ENCODE data around the gene ARHGEF38.
"Not testable (repeated sequence)": the region's sequence is repeated elsewhere in the genome, so short reads cannot be mapped to it uniquely, and the experiment has no call there.

ARHGEF38 gene

GRCh38 chr4:105674011-105674410 lies 121.6 kb downstream of the ARHGEF38 start:
- Histone ChIP-seq H3K4me3 (ENCODE audit: low read length) (no peak overlapping the region), H3K9me3 (ENCODE audit: control insufficient read depth, insufficient read depth, low read length) (no peaks in the 10 kb centered on the region), H3K4me1 (ENCODE audit: control insufficient read depth, insufficient read depth, low read length) (no peaks in the 10 kb centered on the region), H3K27ac (ENCODE audit: low read length) (no peak overlapping the region), H3K36me3 (ENCODE audit: control insufficient read depth, insufficient read depth, low read length) (no peaks in the 10 kb centered on the region), H3K27me3 (ENCODE audit: control insufficient read depth, insufficient read depth, low read length) (no peaks in the 10 kb centered on the region)
- no peak for DNase-seq (ENCODE audit: low read depth, low spot score)
- no CpG with 5 or more reads among the region's 1 CpG for WGBS (ENCODE audit: insufficient coverage, insufficient read length)

GRCh38 chr4:105677709-105678108 lies 125.3 kb downstream of the ARHGEF38 start:
- Histone ChIP-seq H3K27ac (ENCODE audit: low read length) (no peak overlapping the region), H3K4me1 (ENCODE audit: control insufficient read depth, insufficient read depth, low read length) (no peaks in the 10 kb centered on the region), H3K9me3 (ENCODE audit: control insufficient read depth, insufficient read depth, low read length) (no peaks in the 10 kb centered on the region), H3K27me3 (ENCODE audit: control insufficient read depth, insufficient read depth, low read length) (no peaks in the 10 kb centered on the region), H3K36me3 (ENCODE audit: control insufficient read depth, insufficient read depth, low read length) (no peaks in the 10 kb centered on the region), H3K4me3 (ENCODE audit: low read length) (no peak overlapping the region)
- no CpG with 5 or more reads among the region's 2 CpGs for WGBS (ENCODE audit: insufficient coverage, insufficient read length)
- no peak for DNase-seq (ENCODE audit: low read depth, low spot score)

- no CpG with 5 or more reads among the region's 2 CpGs for WGBS (ENCODE audit: insufficient coverage, insufficient read length)
- H3K27ac ChIP-seq (ENCODE audit: low read length): no peak overlapping the region
- DNase-seq (ENCODE audit: low read depth, low spot score): no peak
- no peaks in the 10 kb centered on the region for H3K4me1 ChIP-seq (ENCODE audit: control insufficient read depth, insufficient read depth, low read length)
- no peaks in the 10 kb centered on the region for H3K9me3 ChIP-seq (ENCODE audit: control insufficient read depth, insufficient read depth, low read length)
- H3K36me3 ChIP-seq (ENCODE audit: control insufficient read depth, insufficient read depth, low read length): no peaks in the 10 kb centered on the region
- H3K4me3 ChIP-seq (ENCODE audit: low read length): no peak overlapping the region
- H3K27me3 ChIP-seq (ENCODE audit: control insufficient read depth, insufficient read depth, low read length): no peaks in the 10 kb centered on the region
Measured at GRCh38 chr4:105679186-105679585, 126.8 kb downstream of the ARHGEF38 start.

GRCh38 chr4:105683038-105683437 lies 130.6 kb downstream of the ARHGEF38 start:
- Histone ChIP-seq H3K4me3 (ENCODE audit: low read length) (no peak overlapping the region), H3K27me3 (ENCODE audit: control insufficient read depth, insufficient read depth, low read length) (no peaks in the 10 kb centered on the region), H3K27ac (ENCODE audit: low read length) (no peak overlapping the region), H3K36me3 (ENCODE audit: control insufficient read depth, insufficient read depth, low read length) (no peaks in the 10 kb centered on the region), H3K4me1 (ENCODE audit: control insufficient read depth, insufficient read depth, low read length) (no peaks in the 10 kb centered on the region), H3K9me3 (ENCODE audit: control insufficient read depth, insufficient read depth, low read length) (no peaks in the 10 kb centered on the region)
- no peak for DNase-seq (ENCODE audit: low read depth, low spot score)
- WGBS (ENCODE audit: insufficient coverage, insufficient read length): no CpG with 5 or more reads among the region's 4 CpGs

GRCh38 chr4:105686571-105686970 lies 134.2 kb downstream of the ARHGEF38 start:
- no peak for DNase-seq (ENCODE audit: low read depth, low spot score)
- H3K27ac ChIP-seq (ENCODE audit: low read length): no peak overlapping the region
- WGBS (ENCODE audit: insufficient coverage, insufficient read length): no CpG with 5 or more reads among the region's 2 CpGs
- H3K36me3 ChIP-seq (ENCODE audit: control insufficient read depth, insufficient read depth, low read length): no peaks in the 10 kb centered on the region
- no peaks in the 10 kb centered on the region for H3K9me3 ChIP-seq (ENCODE audit: control insufficient read depth, insufficient read depth, low read length)
- no peaks in the 10 kb centered on the region for H3K4me1 ChIP-seq (ENCODE audit: control insufficient read depth, insufficient read depth, low read length)
- H3K4me3 ChIP-seq (ENCODE audit: low read length): no peak overlapping the region
- no peaks in the 10 kb centered on the region for H3K27me3 ChIP-seq (ENCODE audit: control insufficient read depth, insufficient read depth, low read length)

GRCh38 chr4:105694812-105695211 lies 142.4 kb downstream of the ARHGEF38 start:
- H3K36me3 ChIP-seq (ENCODE audit: control insufficient read depth, insufficient read depth, low read length); H3K27ac ChIP-seq (ENCODE audit: low read length); H3K4me3 ChIP-seq (ENCODE audit: low read length); H3K27me3 ChIP-seq (ENCODE audit: control insufficient read depth, insufficient read depth, low read length); DNase-seq (ENCODE audit: low read depth, low spot score); H3K9me3 ChIP-seq (ENCODE audit: control insufficient read depth, insufficient read depth, low read length); H3K4me1 ChIP-seq (ENCODE audit: control insufficient read depth, insufficient read depth, low read length): not testable (repeated sequence)
- no CpG with 5 or more reads among the region's 5 CpGs for WGBS (ENCODE audit: insufficient coverage, insufficient read length)

- H3K4me3 ChIP-seq (ENCODE audit: low read length); H3K27me3 ChIP-seq (ENCODE audit: control insufficient read depth, insufficient read depth, low read length); H3K36me3 ChIP-seq (ENCODE audit: control insufficient read depth, insufficient read depth, low read length); H3K4me1 ChIP-seq (ENCODE audit: control insufficient read depth, insufficient read depth, low read length); DNase-seq (ENCODE audit: low read depth, low spot score); H3K9me3 ChIP-seq (ENCODE audit: control insufficient read depth, insufficient read depth, low read length); H3K27ac ChIP-seq (ENCODE audit: low read length): not testable (repeated sequence)
- no CpG with 5 or more reads among the region's 8 CpGs for WGBS (ENCODE audit: insufficient coverage, insufficient read length)
Measured at GRCh38 chr4:105695832-105696231, 143.4 kb downstream of the ARHGEF38 start.

- Histone ChIP-seq H3K27me3 (ENCODE audit: control insufficient read depth, insufficient read depth, low read length) (no peaks in the 10 kb centered on the region), H3K27ac (ENCODE audit: low read length) (no peak overlapping the region), H3K4me3 (ENCODE audit: low read length) (no peak overlapping the region), H3K36me3 (ENCODE audit: control insufficient read depth, insufficient read depth, low read length) (no peaks in the 10 kb centered on the region), H3K9me3 (ENCODE audit: control insufficient read depth, insufficient read depth, low read length) (no peaks in the 10 kb centered on the region), H3K4me1 (ENCODE audit: control insufficient read depth, insufficient read depth, low read length) (no peaks in the 10 kb centered on the region)
- DNase-seq (ENCODE audit: low read depth, low spot score): no peak
- no CpG with 5 or more reads among the region's 2 CpGs for WGBS (ENCODE audit: insufficient coverage, insufficient read length)
Measured at GRCh38 chr4:105698607-105699006, 146.2 kb downstream of the ARHGEF38 start.

GRCh38 chr4:105707782-105708180 lies 155.4 kb downstream of the ARHGEF38 start:
- no CpG with 5 or more reads among the region's 7 CpGs for WGBS (ENCODE audit: insufficient coverage, insufficient read length)
- Histone ChIP-seq H3K36me3 (ENCODE audit: control insufficient read depth, insufficient read depth, low read length) (no peaks in the 10 kb centered on the region), H3K27ac (ENCODE audit: low read length) (no peak overlapping the region), H3K9me3 (ENCODE audit: control insufficient read depth, insufficient read depth, low read length) (no peaks in the 10 kb centered on the region), H3K4me1 (ENCODE audit: control insufficient read depth, insufficient read depth, low read length) (no peaks in the 10 kb centered on the region), H3K4me3 (ENCODE audit: low read length) (peak overlapping the region; percentile 77; the same call in 1 of the 2 replicates), H3K27me3 (ENCODE audit: control insufficient read depth, insufficient read depth, low read length) (no peaks in the 10 kb centered on the region)
- no peak for DNase-seq (ENCODE audit: low read depth, low spot score)

- Histone ChIP-seq H3K4me1 (ENCODE audit: control insufficient read depth, insufficient read depth, low read length) (no peaks in the 10 kb centered on the region), H3K27me3 (ENCODE audit: control insufficient read depth, insufficient read depth, low read length) (no peaks in the 10 kb centered on the region)
- WGBS (ENCODE audit: insufficient coverage, insufficient read length): no CpG with 5 or more reads among the region's 63 CpGs
Measured at GRCh38 chr4:105708181-105709080, 156.0 kb downstream of the ARHGEF38 start, which contains the start of the genes GSTCD and INTS12. GSTCD (plus strand) TSS chr4:105708784; CDS start chr4:105717614, 8,830 bp downstream. INTS12 (minus strand) TSS chr4:105708689; CDS start chr4:105700005, 8,684 bp downstream.

GRCh38 chr4:105709081-105709450 lies 156.6 kb downstream of the ARHGEF38 start:
- H3K27ac ChIP-seq (ENCODE audit: low read length): no peak overlapping the region

More at GRCh38 chr4:105708181-105709080, 156.0 kb downstream of the ARHGEF38 start, which contains the start of the genes GSTCD and INTS12:
- Histone ChIP-seq H3K4me3 (ENCODE audit: low read length) (peak within 1 kb of the TSS; percentile 77), H3K36me3 (ENCODE audit: control insufficient read depth, insufficient read depth, low read length) (no peaks in the 10 kb centered on the region), H3K27ac (ENCODE audit: low read length) (no peak within 1 kb of the TSS), H3K9me3 (ENCODE audit: control insufficient read depth, insufficient read depth, low read length) (no peaks in the 10 kb centered on the region)
- peak; percentile 79 for DNase-seq (ENCODE audit: low read depth, low spot score)

More at GRCh38 chr4:105709081-105709450, 156.6 kb downstream of the ARHGEF38 start:
- no CpG with 5 or more reads among the region's 11 CpGs for WGBS (ENCODE audit: insufficient coverage, insufficient read length)
- peak; percentile 7 for DNase-seq (ENCODE audit: low read depth, low spot score)
- Histone ChIP-seq H3K4me1 (ENCODE audit: control insufficient read depth, insufficient read depth, low read length) (no peaks in the 10 kb centered on the region), H3K27me3 (ENCODE audit: control insufficient read depth, insufficient read depth, low read length) (no peaks in the 10 kb centered on the region), H3K36me3 (ENCODE audit: control insufficient read depth, insufficient read depth, low read length) (no peaks in the 10 kb centered on the region), H3K4me3 (ENCODE audit: low read length) (peak overlapping the region; percentile 77), H3K9me3 (ENCODE audit: control insufficient read depth, insufficient read depth, low read length) (no peaks in the 10 kb centered on the region)

All from iPS DF 6.9 (cell line).